Prostate gland (tissue), 2 donors: Measurements from ENCODE around the gene CCDC83. TPM values are rescaled to one million over a fixed set of nuclear protein-coding genes. Genes with fewer than 3 reads are reported as not detected.

ENCODE experiments used
- DNase-seq: peaks from one replicate; pipeline ENCODE4 v3.0.0-alpha.2; 2019; ENCODE audit warnings: low spot score
- H3K27ac ChIP-seq, 2 donors: fragments of 200-600 bp; sonication (generic); 2 replicates each; pipeline ENCODE4 v1.5.1; 2017 to 2019
- H3K27me3 ChIP-seq: fragments of 200-600 bp; sonication (generic); replicated peaks from 2 replicates; pipeline ENCODE4 v1.5.1; 2019; ENCODE audit not compliant: insufficient read depth
- H3K36me3 ChIP-seq, 2 donors: fragments of 200-600 bp; sonication (generic); 1 replicate in 1 of 2; 2 replicates in 1 of 2; pipeline versions ENCODE4 v1.5.1 to v1.8.1; 2017 to 2019
- H3K4me1 ChIP-seq: fragments of 200-600 bp; sonication (generic); replicated peaks from 2 replicates; pipeline ENCODE4 v1.5.1; 2019
- H3K4me3 ChIP-seq, 2 donors: fragments of 200-600 bp; sonication (generic); 2 replicates each; pipeline ENCODE4 v1.5.1; 2017 to 2019
- H3K9me3 ChIP-seq: fragments of 200-600 bp; sonication (generic); 2 replicates; pipeline ENCODE4 v1.5.1; 2017
- CTCF ChIP-seq, 4 experiments: fragments of 200-600 bp in 2 of 4; fragments of 450-650 bp in 2 of 4; sonication (generic) in 2 of 4; IDR thresholded peaks; 1 replicate in 3 of 4; 2 replicates in 1 of 4; pipeline ENCODE4 v1.5.1; 2016 to 2019; ENCODE audit warnings: antibody characterized with exemption in 4 of 4, mild to moderate bottlenecking in 2 of 4, moderate library complexity in 2 of 4
- POLR2A ChIP-seq: fragments of 450-650 bp; IDR thresholded peaks from one replicate; pipeline ENCODE4 v1.6.1; 2016; ENCODE audit warnings: antibody characterized with exemption, mild to moderate bottlenecking
- POLR2AphosphoS5 ChIP-seq: sonication (generic); formaldehyde crosslinking; IDR thresholded peaks from one replicate; pipeline ENCODE4 v1.6.1; 2017; ENCODE audit warnings: antibody characterized with exemption
- WGBS: methylation state at CpG from one replicate; pipeline ENCODE4 v1.1.5; 2018; 5-methylcytosine and 5-hydroxymethylcytosine counted together
- intact Hi-C: fragments of 100-400 bp; cut with DNase I; formaldehyde crosslinking; loops from one replicate; pipeline ENCODE4 v1.14.2; 2022
- total RNA-seq, 2 donors: library from RNA; depleted of rRNA; stranded (reverse); fragments of >200 nt; gene quantifications; one replicate each; pipeline ENCODE4 v1.1.0, GENCODE V29; 2016

CCDC83 gene
- total RNA-seq, 2 donors from 2014 or later, result 12.5 TPM; not detected in 1

GRCh38 chr11:85815186-85815931 lies 39.8 kb upstream of the CCDC83 start:
- WGBS, result 62% methylated on average over 4 of the region's 4 CpGs
- Histone ChIP-seq H3K9me3 (no peaks in the 10 kb centered on the region), H3K4me1 (no peaks in the 10 kb centered on the region), H3K36me3 (no peaks in the 10 kb centered on the region), H3K27me3 (no peaks in the 10 kb centered on the region), H3K27ac (no peak overlapping the region), H3K4me3 (no peak overlapping the region)
- DNase-seq, result no peak
- intact Hi-C loops, result no loop called here
- TF ChIP-seq CTCF (IDR thresholded peaks at IDR 0.05) (no peak), POLR2AphosphoS5 (no peak), POLR2A (no peak)

- intact Hi-C loops, result no loop called here
- TF ChIP-seq POLR2A (no peak), POLR2AphosphoS5 (no peak), CTCF (IDR thresholded peaks at IDR 0.05) (no peak)
- no peaks in the 10 kb centered on the region for H3K9me3 ChIP-seq
- no peaks in the 10 kb centered on the region for H3K36me3 ChIP-seq
- no peak overlapping the region for H3K4me3 ChIP-seq
- no peaks in the 10 kb centered on the region for H3K27me3 ChIP-seq
- no peak overlapping the region for H3K27ac ChIP-seq
- H3K4me1 ChIP-seq, result no peaks in the 10 kb centered on the region
- DNase-seq, result no peak
These were observed 35.7 kb upstream of the CCDC83 start for GRCh38 chr11:85819441-85819840.

- Histone ChIP-seq H3K9me3 (no peaks in the 10 kb centered on the region), H3K4me1 (peaks cover 6% of the 10 kb centered on the region), H3K36me3 (no peaks in the 10 kb centered on the region), H3K4me3 (no peak overlapping the region), H3K27me3 (no peaks in the 10 kb centered on the region), H3K27ac (peak overlapping the region in 1 of 2 donors; percentile 42)
- peak; percentile 77 for TF ChIP-seq POLR2AphosphoS5
- TF ChIP-seq CTCF (IDR thresholded peaks at IDR 0.05), result no peak
- no peak for TF ChIP-seq POLR2A
- WGBS, result 43% methylated on average over 1 of the region's 1 CpG
- intact Hi-C loops, result loop anchor here (10.0 kb wide), 1 partner anchor 137 kb away; the partner anchor contains the start of gene CCDC89
- DNase-seq, result peak; percentile 54
These were observed 33.5 kb upstream of the CCDC83 start for GRCh38 chr11:85821636-85822035.

- Histone ChIP-seq H3K27ac (no peak overlapping the region), H3K27me3 (no peaks in the 10 kb centered on the region), H3K9me3 (no peaks in the 10 kb centered on the region), H3K4me1 (peaks cover 17% of the 10 kb centered on the region), H3K4me3 (no peak overlapping the region), H3K36me3 (no peaks in the 10 kb centered on the region)
- intact Hi-C loops, result loop anchor here (10.0 kb wide), 1 partner anchor 138 kb away; the partner anchor contains the start of gene CCDC89
- no peak for DNase-seq
- TF ChIP-seq POLR2A (no peak), CTCF (IDR thresholded peaks at IDR 0.05) (no peak), POLR2AphosphoS5 (no peak)
- 97% methylated on average over 3 of the region's 3 CpGs for WGBS
These were observed 32.4 kb upstream of the CCDC83 start for GRCh38 chr11:85822814-85823213.

- Histone ChIP-seq H3K4me1 (peaks cover 18% of the 10 kb centered on the region), H3K27ac (no peak overlapping the region), H3K27me3 (no peaks in the 10 kb centered on the region), H3K36me3 (no peaks in the 10 kb centered on the region), H3K9me3 (no peaks in the 10 kb centered on the region), H3K4me3 (no peak overlapping the region)
- TF ChIP-seq POLR2A, result no peak
- TF ChIP-seq CTCF (IDR thresholded peaks at IDR 0.05), result no peak
- no peak for TF ChIP-seq POLR2AphosphoS5
- 85% methylated on average over 2 of the region's 2 CpGs for WGBS
- DNase-seq, result no peak
- intact Hi-C loops, result loop anchor here (10.0 kb wide), 1 partner anchor 139 kb away; the partner anchor contains the start of gene CCDC89
These were observed 31.4 kb upstream of the CCDC83 start for GRCh38 chr11:85823816-85824215.
